ENCODE measurements around the gene SV2C. TPM values are rescaled to one million over a fixed set of nuclear protein-coding genes. Genes with fewer than 3 reads are reported as not detected.
"Not testable (repeated sequence)": the region's sequence is repeated elsewhere in the genome, so short reads cannot be mapped to it uniquely, and the experiment has no call there.

The SV2C gene
- polyA plus RNA-seq, 3 donors: 0.01 to 0.02 TPM; not detected in 1

DNA sequence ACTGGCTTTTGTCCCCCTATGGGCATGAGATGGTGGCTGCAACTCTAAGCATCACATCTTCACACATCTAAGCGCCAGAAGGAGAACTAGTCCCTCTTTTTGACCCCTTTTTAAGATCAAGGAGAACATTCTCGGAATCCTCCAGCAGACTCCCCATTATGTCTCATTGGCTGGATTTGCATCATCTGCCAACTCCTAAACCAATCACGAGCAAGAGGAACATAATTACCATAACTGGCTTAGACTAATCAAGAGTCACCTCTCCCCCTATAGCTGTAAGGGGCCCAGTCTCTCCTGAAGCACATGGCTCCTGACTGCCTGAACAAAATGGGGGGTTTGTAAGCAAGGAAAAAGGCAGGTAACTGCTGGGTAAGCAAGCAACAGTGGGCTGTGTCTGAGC is 251.4 kb downstream of the SV2C start:
- no peak overlapping the region for H3K9ac ChIP-seq (ENCODE audit: insufficient read depth, low read length, poor library complexity, severe bottlenecking)
- no peak overlapping the region for H3K4me3 Mint-ChIP-seq
- peaks cover 0 to 4% (median 0%) of the 10 kb centered on the region in 3 donors for H3K27me3 Mint-ChIP-seq (ENCODE audit: low read depth in 3 of 3)
- no peak overlapping the region for H3K4me3 ChIP-seq (replicated peaks in 1 of 3; ENCODE audit: low read depth in 2 of 3, low read length in 3 of 3)
- no peaks in the 10 kb centered on the region for H3K27me3 ChIP-seq (ENCODE audit: control insufficient read depth in 2 of 2, insufficient read depth in 2 of 2, low read length in 2 of 2)
- H3K27ac ChIP-seq (ENCODE audit: low read depth in 1 of 2, low read length in 2 of 2): no peak overlapping the region
- TF ChIP-seq, protein P1, sequence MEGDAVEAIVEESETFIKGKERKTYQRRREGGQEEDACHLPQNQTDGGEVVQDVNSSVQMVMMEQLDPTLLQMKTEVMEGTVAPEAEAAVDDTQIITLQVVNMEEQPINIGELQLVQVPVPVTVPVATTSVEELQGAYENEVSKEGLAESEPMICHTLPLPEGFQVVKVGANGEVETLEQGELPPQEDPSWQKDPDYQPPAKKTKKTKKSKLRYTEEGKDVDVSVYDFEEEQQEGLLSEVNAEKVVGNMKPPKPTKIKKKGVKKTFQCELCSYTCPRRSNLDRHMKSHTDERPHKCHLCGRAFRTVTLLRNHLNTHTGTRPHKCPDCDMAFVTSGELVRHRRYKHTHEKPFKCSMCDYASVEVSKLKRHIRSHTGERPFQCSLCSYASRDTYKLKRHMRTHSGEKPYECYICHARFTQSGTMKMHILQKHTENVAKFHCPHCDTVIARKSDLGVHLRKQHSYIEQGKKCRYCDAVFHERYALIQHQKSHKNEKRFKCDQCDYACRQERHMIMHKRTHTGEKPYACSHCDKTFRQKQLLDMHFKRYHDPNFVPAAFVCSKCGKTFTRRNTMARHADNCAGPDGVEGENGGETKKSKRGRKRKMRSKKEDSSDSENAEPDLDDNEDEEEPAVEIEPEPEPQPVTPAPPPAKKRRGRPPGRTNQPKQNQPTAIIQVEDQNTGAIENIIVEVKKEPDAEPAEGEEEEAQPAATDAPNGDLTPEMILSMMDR (IDR thresholded peaks at IDR 0.05): no peak
- DNase-seq: no peak
- H3K27ac Mint-ChIP-seq: no peak overlapping the region
- intact Hi-C loops (cut with micrococcal nuclease): no loop called here
- peaks cover 13 to 19% of the 10 kb centered on the region in 2 donors for H3K4me1 ChIP-seq (ENCODE audit: control insufficient read depth in 1 of 2, insufficient read depth in 2 of 2, low read length in 2 of 2)
- peaks cover 0 to 2% of the 10 kb centered on the region in 2 donors for H3K36me3 Mint-ChIP-seq
- no peaks in the 10 kb centered on the region for H3K9me3 ChIP-seq (replicated peaks in 1 of 2; ENCODE audit: control insufficient read depth in 1 of 2, insufficient read depth in 1 of 2, low read length in 2 of 2)
- WGBS (ENCODE audit: insufficient coverage): 100% methylated on average over 1 of the region's 3 CpGs
- H4K20me1 ChIP-seq (ENCODE audit: insufficient read depth, low read length): no peaks in the 10 kb centered on the region
- no peak overlapping the region for H3K4me2 ChIP-seq (replicated peaks; ENCODE audit: extremely low read depth, low read length, poor library complexity, severe bottlenecking)
- no peaks in the 10 kb centered on the region for H3K79me2 ChIP-seq (ENCODE audit: insufficient read depth, low read length)
- peaks cover 25% of the 10 kb centered on the region for H3K4me1 Mint-ChIP-seq
- H3K9me3 Mint-ChIP-seq: peaks cover 0 to 4% (median 0%) of the 10 kb centered on the region in 7 donors
- H2AFZ ChIP-seq (ENCODE audit: insufficient read depth, low read depth, low read length, poor library complexity, severe bottlenecking): no peak overlapping the region
- H3K36me3 ChIP-seq (replicated peaks in 1 of 2; ENCODE audit: control insufficient read depth in 1 of 2, insufficient read depth in 2 of 2, low read length in 2 of 2): no peaks in the 10 kb centered on the region

DNA sequence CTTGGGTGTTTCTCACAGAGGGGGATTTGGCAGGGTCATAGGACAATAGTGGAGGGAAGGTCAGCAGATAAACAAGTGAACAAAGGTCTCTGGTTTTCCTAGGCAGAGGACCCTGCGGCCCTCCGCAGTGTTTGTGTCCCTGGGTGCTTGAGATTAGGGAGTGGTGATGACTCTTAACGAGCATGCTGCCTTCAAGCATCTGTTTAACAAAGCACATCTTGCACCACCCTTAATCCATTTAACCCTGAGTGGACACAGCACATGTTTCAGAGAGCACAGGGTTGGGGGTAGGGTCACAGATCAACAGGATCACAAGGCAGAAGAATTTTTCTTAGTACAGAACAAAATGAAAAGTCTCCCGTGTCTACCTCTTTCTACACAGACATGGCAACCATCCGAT is 252.3 kb downstream of the SV2C start:
- not testable (repeated sequence) for H3K4me3 ChIP-seq (replicated peaks in 1 of 3; ENCODE audit: low read depth in 2 of 3, low read length in 3 of 3); H3K9me3 Mint-ChIP-seq; H3K27ac ChIP-seq (ENCODE audit: low read depth in 1 of 2, low read length in 2 of 2); H3K79me2 ChIP-seq (ENCODE audit: insufficient read depth, low read length); H3K4me2 ChIP-seq (replicated peaks; ENCODE audit: extremely low read depth, low read length, poor library complexity, severe bottlenecking); DNase-seq; H4K20me1 ChIP-seq (ENCODE audit: insufficient read depth, low read length); H2AFZ ChIP-seq (ENCODE audit: insufficient read depth, low read depth, low read length, poor library complexity, severe bottlenecking); H3K4me3 Mint-ChIP-seq; H3K27me3 ChIP-seq (ENCODE audit: control insufficient read depth in 2 of 2, insufficient read depth in 2 of 2, low read length in 2 of 2); H3K9ac ChIP-seq (ENCODE audit: insufficient read depth, low read length, poor library complexity, severe bottlenecking); H3K36me3 Mint-ChIP-seq; H3K9me3 ChIP-seq (replicated peaks in 1 of 2; ENCODE audit: control insufficient read depth in 1 of 2, insufficient read depth in 1 of 2, low read length in 2 of 2); H3K27me3 Mint-ChIP-seq (ENCODE audit: low read depth in 3 of 3); H3K36me3 ChIP-seq (replicated peaks in 1 of 2; ENCODE audit: control insufficient read depth in 1 of 2, insufficient read depth in 2 of 2, low read length in 2 of 2)
- peaks cover 13 to 19% of the 10 kb centered on the region in 2 donors for H3K4me1 ChIP-seq (ENCODE audit: control insufficient read depth in 1 of 2, insufficient read depth in 2 of 2, low read length in 2 of 2)
- Mint-ChIP-seq H3K4me1 (peaks cover 25% of the 10 kb centered on the region), H3K27ac (peak overlapping the region in 1 of 7 donors; percentile 63)
- WGBS (ENCODE audit: insufficient coverage): no CpG with 5 or more reads among the region's 5 CpGs
- intact Hi-C loops (cut with micrococcal nuclease): loop anchor here in 1 of 2 donors (5.0 kb wide), 1 partner anchor 307 kb away; no protein-coding TSS in a partner anchor

DNA sequence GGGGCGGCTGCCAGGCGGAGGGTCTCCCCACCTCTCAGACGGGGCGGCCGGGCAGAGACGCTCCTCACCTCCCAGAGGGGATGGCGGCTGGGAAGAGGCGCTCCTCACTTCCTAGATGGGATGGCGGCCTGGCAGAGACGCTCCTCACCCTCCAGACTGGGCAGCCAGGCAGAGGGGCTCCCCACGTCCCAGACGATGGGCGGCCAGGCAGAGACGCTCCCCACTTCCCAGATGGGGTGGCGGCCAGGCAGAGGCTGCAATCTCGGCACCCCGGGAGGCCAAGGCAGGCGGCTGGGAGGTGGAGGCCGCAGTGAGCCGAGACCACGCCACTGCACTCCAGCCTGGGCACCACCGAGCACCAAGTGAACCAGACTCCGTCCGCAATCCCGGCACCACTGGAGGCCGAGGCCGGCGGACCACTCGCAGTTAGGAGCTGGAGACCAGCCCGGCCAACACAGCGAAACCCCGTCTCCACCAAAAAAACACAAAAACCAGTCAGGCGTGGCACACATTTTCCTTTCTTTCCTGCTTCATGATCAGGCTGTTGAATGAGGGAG is 253.1 kb downstream of the SV2C start:
- peaks cover 12 to 19% of the 10 kb centered on the region in 2 donors for H3K4me1 ChIP-seq (ENCODE audit: control insufficient read depth in 1 of 2, insufficient read depth in 2 of 2, low read length in 2 of 2)
- H2AFZ ChIP-seq (ENCODE audit: insufficient read depth, low read depth, low read length, poor library complexity, severe bottlenecking); H3K79me2 ChIP-seq (ENCODE audit: insufficient read depth, low read length); H3K4me2 ChIP-seq (replicated peaks; ENCODE audit: extremely low read depth, low read length, poor library complexity, severe bottlenecking); H3K36me3 ChIP-seq (replicated peaks in 1 of 2; ENCODE audit: control insufficient read depth in 1 of 2, insufficient read depth in 2 of 2, low read length in 2 of 2); H3K27ac ChIP-seq (ENCODE audit: low read depth in 1 of 2, low read length in 2 of 2); H3K27me3 ChIP-seq (ENCODE audit: control insufficient read depth in 2 of 2, insufficient read depth in 2 of 2, low read length in 2 of 2); H3K27me3 Mint-ChIP-seq (ENCODE audit: low read depth in 3 of 3); H3K9me3 Mint-ChIP-seq; H3K36me3 Mint-ChIP-seq; H3K4me3 Mint-ChIP-seq; H3K9me3 ChIP-seq (replicated peaks in 1 of 2; ENCODE audit: control insufficient read depth in 1 of 2, insufficient read depth in 1 of 2, low read length in 2 of 2); H4K20me1 ChIP-seq (ENCODE audit: insufficient read depth, low read length); H3K9ac ChIP-seq (ENCODE audit: insufficient read depth, low read length, poor library complexity, severe bottlenecking); H3K4me3 ChIP-seq (replicated peaks in 1 of 3; ENCODE audit: low read depth in 2 of 3, low read length in 3 of 3); DNase-seq: not testable (repeated sequence)
- Mint-ChIP-seq H3K27ac (peak overlapping the region in 1 of 7 donors; percentile 40), H3K4me1 (peaks cover 24% of the 10 kb centered on the region)
- 96% methylated on average over 21 of the region's 33 CpGs for WGBS (ENCODE audit: insufficient coverage)
- intact Hi-C loops (cut with micrococcal nuclease): loop anchor here in 1 of 2 donors (5.0 kb wide), 1 partner anchor 306 kb away; no protein-coding TSS in a partner anchor

All from CD14-positive monocyte (primary cell).